NCI-H446 (cell line): Measurements from ENCODE around the gene NOSIP.

ENCODE experiments used
- DNase-seq, 2 experiments: peaks; one replicate each; lab custom pipeline; 2025; lab: John Stamatoyannopoulos, UW

NOSIP gene

GRCh38 chr19:49594993-49595818 lies 14.8 kb upstream of the NOSIP start:
- no peak for DNase-seq

GRCh38 chr19:49594157-49594992 lies 14.0 kb upstream of the NOSIP start:
- no peak for DNase-seq

GRCh38 chr19:49593233-49594113 lies 13.1 kb upstream of the NOSIP start:
- DNase-seq = peak; percentile 78 to 93

GRCh38 chr19:49592486-49593232 lies 12.3 kb upstream of the NOSIP start:
- DNase-seq = peak in 1 of 2 experiments; percentile 48

- peak; percentile 31 to 50 for DNase-seq
Observed at GRCh38 chr19:49591731-49592485, 11.6 kb upstream of the NOSIP start.

- peak; percentile 50 to 73 for DNase-seq
Observed at GRCh38 chr19:49590971-49591730, 10.8 kb upstream of the NOSIP start, which contains the start of gene PRR12. Gene PRR12, plus strand, starts transcription at chr19:49591182. Its CDS starts 473 bp downstream, at chr19:49591655.

GRCh38 chr19:49590071-49590970 lies 10.0 kb upstream of the NOSIP start:
- DNase-seq = peak; percentile 96 to 98

- no peak for DNase-seq
Observed at GRCh38 chr19:49589502-49589905, 9.1 kb upstream of the NOSIP start.

GRCh38 chr19:49588365-49589122 lies 8.2 kb upstream of the NOSIP start:
- DNase-seq = no peak

GRCh38 chr19:49587227-49587626 lies 6.9 kb upstream of the NOSIP start:
- no peak for DNase-seq

- no peak for DNase-seq
Observed at GRCh38 chr19:49585023-49585422, 4.7 kb upstream of the NOSIP start.

GRCh38 chr19:49583239-49583638 lies 2.9 kb upstream of the NOSIP start:
- no peak for DNase-seq

- DNase-seq = no peak
Observed at GRCh38 chr19:49581007-49581508, 702 bp upstream of the NOSIP start, which contains the start of gene PRRG2. Gene PRRG2, plus strand, starts transcription at chr19:49581316. Its CDS starts 1,904 bp downstream, at chr19:49583220.

GRCh38 chr19:49579947-49580263 lies 451 bp downstream of the NOSIP start:
- DNase-seq = no peak

GRCh38 chr19:49579193-49579592 lies 1.2 kb downstream of the NOSIP start:
- DNase-seq = no peak

- no peak for DNase-seq
Observed at GRCh38 chr19:49574206-49574755, 6.1 kb downstream of the NOSIP start.

- DNase-seq = no peak
Observed at GRCh38 chr19:49573425-49573824, 6.9 kb downstream of the NOSIP start.
